ENCODE data around the gene NUDT16L1. TPM values are rescaled to one million over a fixed set of nuclear protein-coding genes. Genes with fewer than 3 reads are reported as not detected.

Gene NUDT16L1
- total and polyA plus RNA-seq, 2 of the 13 experiments (the other 11 are each of a cell fraction or from before 2014, with no cell fraction given) = 28.0 to 40.5 TPM

GRCh38 chr16:4661661-4662060 is 31.7 kb upstream of the NUDT16L1 start:
- CTCF ChIA-PET (ENCODE audit: low intra/inter-chr PET ratio, low total read pairs) = no interaction called here
- POLR2A ChIA-PET = interaction anchor here (0.7 to 1.6 kb wide), 2 partner anchors 32 to 41 kb away, joined by 3 read pairs; no protein-coding TSS in a partner anchor
- no peak for ATAC-seq
- Histone ChIP-seq H2AFZ (ENCODE audit: low read length) (no peak overlapping the region), H3K9me3 (ENCODE audit: low read length) (no peaks in the 10 kb centered on the region), H3K4me2 (ENCODE audit: low read depth, low read length) (no peak overlapping the region), H3K27ac (ENCODE audit: extremely low read length, insufficient read depth, low read length) (peak overlapping the region; percentile 68), H3K36me3 (replicated peaks in 1 of 2; ENCODE audit: control insufficient read depth in 1 of 2, insufficient read depth in 2 of 2, low read length in 2 of 2) (peaks cover 15 to 18% of the 10 kb centered on the region in 2 experiments; a peak in 4 of 5 replicates), H4K20me1 (ENCODE audit: insufficient read depth, low read length) (no peaks in the 10 kb centered on the region), H3K79me2 (ENCODE audit: insufficient read depth, low read length) (peaks cover 5% of the 10 kb centered on the region), H3K9ac (ENCODE audit: insufficient read depth, low read depth, low read length) (no peak overlapping the region), H3K4me3 (replicated peaks in 1 of 3; ENCODE audit: insufficient read depth in 1 of 3, low read depth in 2 of 3, low read length in 3 of 3) (no peak overlapping the region), H3K27me3 (ENCODE audit: control insufficient read depth in 1 of 2, insufficient read depth in 2 of 2, low read length in 2 of 2) (no peaks in the 10 kb centered on the region), H3K4me1 (ENCODE audit: insufficient read depth, low read length) (peaks cover 85% of the 10 kb centered on the region)
- FAIRE-seq = no peak
- intact Hi-C loops (cut with micrococcal nuclease; ENCODE audit: unreplicated experiment) = no loop called here
- TF ChIP-seq ZNF510 (CRISPR knock-in tag; IDR thresholded peaks at IDR 0.05; ENCODE audit: low read depth) (no peak), ZMYM3 (CRISPR knock-in tag; IDR thresholded peaks at IDR 0.05) (no peak)
- in situ Hi-C loops (cut with HindIII; ENCODE audit: extremely low pct_ligation_motif_present, low pct_unique_long_range_greater_than_20kb) = loop anchor here (5.0 kb wide), 1 partner anchor 44 kb away; no protein-coding TSS in a partner anchor
- BruUV-seq (replicated peaks) = no TSS peak
- WGBS (ENCODE audit: low lambda C conversion rate) = 99% methylated on average over 10 of the region's 11 CpGs
- no peak for DNase-seq (ENCODE audit: low spot score)

GRCh38 chr16:4663465-4663776 is 29.9 kb upstream of the NUDT16L1 start:
- Histone ChIP-seq H3K79me2 (ENCODE audit: insufficient read depth, low read length) (peaks cover 6% of the 10 kb centered on the region), H3K27ac (ENCODE audit: extremely low read length, insufficient read depth, low read length) (peak overlapping the region; percentile 97), H3K9ac (ENCODE audit: insufficient read depth, low read depth, low read length) (peak overlapping the region; percentile 77), H3K4me2 (ENCODE audit: low read depth, low read length) (peak overlapping the region; percentile 92), H3K27me3 (ENCODE audit: control insufficient read depth in 1 of 2, insufficient read depth in 2 of 2, low read length in 2 of 2) (no peaks in the 10 kb centered on the region; a peak in 1 of 5 replicates), H4K20me1 (ENCODE audit: insufficient read depth, low read length) (no peaks in the 10 kb centered on the region), H3K4me1 (ENCODE audit: insufficient read depth, low read length) (peaks cover 88% of the 10 kb centered on the region), H3K9me3 (ENCODE audit: low read length) (no peaks in the 10 kb centered on the region), H3K36me3 (replicated peaks in 1 of 2; ENCODE audit: control insufficient read depth in 1 of 2, insufficient read depth in 2 of 2, low read length in 2 of 2) (peaks cover 12 to 25% of the 10 kb centered on the region in 2 experiments), H3K4me3 (replicated peaks in 1 of 3; ENCODE audit: insufficient read depth in 1 of 3, low read depth in 2 of 3, low read length in 3 of 3) (peak overlapping the region in 1 of 3 experiments; percentile 65; a peak in 3 of 6 replicates), H2AFZ (ENCODE audit: low read length) (no peak overlapping the region)
- BruUV-seq (replicated peaks) = no TSS peak
- intact Hi-C loops (cut with micrococcal nuclease; ENCODE audit: unreplicated experiment) = no loop called here
- ChIA-PET CTCF (ENCODE audit: low intra/inter-chr PET ratio, low total read pairs) (no interaction called here), POLR2A (interaction anchor here (1.0 to 2.9 kb wide), 8 partner anchors 9 to 105 kb away, joined by 3 to 39 read pairs (median 6); partner anchors contain the start of gene MGRN1)
- FAIRE-seq (no peak), ATAC-seq (no peak), DNase-seq (ENCODE audit: low spot score) (no peak)
- in situ Hi-C loops (cut with HindIII; ENCODE audit: extremely low pct_ligation_motif_present, low pct_unique_long_range_greater_than_20kb) = loop anchor here (5.0 kb wide), 1 partner anchor 46 kb away; no protein-coding TSS in a partner anchor
- WGBS (ENCODE audit: low lambda C conversion rate) = 0% methylated on average over 4 of the region's 5 CpGs
- TF ChIP-seq RARA (CRISPR knock-in tag; IDR thresholded peaks at IDR 0.05) (no peak), SATB2 (CRISPR knock-in tag; IDR thresholded peaks at IDR 0.05) (no peak), RBAK (CRISPR knock-in tag; IDR thresholded peaks at IDR 0.05) (no peak), ZFP36 (IDR thresholded peaks at IDR 0.05; ENCODE audit: borderline replicate concordance, low read depth, low read length, partially characterized antibody) (no peak), MAZ (IDR thresholded peaks at IDR 0.05; ENCODE audit: borderline replicate concordance, low read depth, low read length) (no peak), MAZ (CRISPR knock-in tag; IDR thresholded peaks at IDR 0.05; ENCODE audit: low read depth) (no peak), SMAD3 (CRISPR knock-in tag; IDR thresholded peaks at IDR 0.05) (no peak), JDP2 (CRISPR knock-in tag; IDR thresholded peaks at IDR 0.05; ENCODE audit: borderline replicate concordance) (no peak), ZNF318 (CRISPR knock-in tag; IDR thresholded peaks at IDR 0.05) (no peak), ARNT (IDR thresholded peaks at IDR 0.05) (no peak)

Measured in HepG2 (cell line).